ENCODE results near the gene TMEM132C. TPM values are rescaled to one million over a fixed set of nuclear protein-coding genes. Genes with fewer than 3 reads are reported as not detected.
"Not testable (repeated sequence)": the region's sequence is repeated elsewhere in the genome, so short reads cannot be mapped to it uniquely, and the experiment has no call there.

Gene TMEM132C
- total RNA-seq, 2 experiments from 2014 or later: not detected

DNA sequence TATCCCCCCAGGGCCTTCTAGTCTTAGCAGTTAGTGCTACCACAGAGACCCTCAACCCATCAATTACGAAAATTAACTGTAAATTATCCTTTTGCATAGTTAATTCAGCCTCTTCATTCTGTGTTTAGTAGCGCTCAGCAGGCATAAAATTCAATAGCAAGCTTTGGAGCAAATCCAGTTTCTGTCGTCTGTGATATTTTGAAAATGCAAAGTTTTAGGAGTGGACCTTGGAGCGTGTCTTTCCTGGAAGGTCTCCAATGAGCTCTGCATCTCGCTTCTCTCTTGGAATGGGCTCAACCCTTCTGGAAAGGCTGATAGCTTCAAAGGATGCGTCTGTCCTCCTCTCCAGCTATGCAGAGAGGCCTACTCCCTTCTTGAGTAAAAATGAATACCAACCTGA is 333.9 kb downstream of the TMEM132C start:
- ChIA-PET CTCF (no interaction called here), POLR2A (no interaction called here)

DNA sequence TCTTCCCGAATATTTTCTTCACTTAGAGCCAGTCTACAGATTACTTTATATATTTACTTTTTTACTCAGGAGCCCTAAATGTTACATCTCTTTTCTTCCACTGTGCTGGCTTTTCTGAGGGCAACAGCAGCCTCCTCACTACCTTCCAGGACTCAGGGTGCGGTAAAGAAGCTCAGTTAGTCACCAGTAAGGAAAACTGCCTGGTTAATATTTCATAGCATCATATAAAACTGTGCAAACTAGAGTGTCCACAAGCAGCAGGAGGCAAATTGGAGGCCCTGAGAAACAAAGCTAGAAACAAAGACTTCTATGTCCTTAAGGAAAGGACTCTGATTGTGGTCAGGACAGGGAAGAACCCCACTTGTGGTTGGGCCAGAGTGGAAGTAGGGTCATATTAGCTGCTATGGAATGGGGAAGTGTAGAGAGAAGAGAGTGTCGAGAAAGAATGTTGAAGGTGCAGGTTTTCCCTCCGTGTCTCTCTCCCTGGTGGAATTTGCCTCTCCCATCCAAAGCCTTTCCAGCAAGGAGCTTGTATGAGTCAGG is 336.7 kb downstream of the TMEM132C start:
- ChIA-PET CTCF (no interaction called here), POLR2A (no interaction called here)

DNA sequence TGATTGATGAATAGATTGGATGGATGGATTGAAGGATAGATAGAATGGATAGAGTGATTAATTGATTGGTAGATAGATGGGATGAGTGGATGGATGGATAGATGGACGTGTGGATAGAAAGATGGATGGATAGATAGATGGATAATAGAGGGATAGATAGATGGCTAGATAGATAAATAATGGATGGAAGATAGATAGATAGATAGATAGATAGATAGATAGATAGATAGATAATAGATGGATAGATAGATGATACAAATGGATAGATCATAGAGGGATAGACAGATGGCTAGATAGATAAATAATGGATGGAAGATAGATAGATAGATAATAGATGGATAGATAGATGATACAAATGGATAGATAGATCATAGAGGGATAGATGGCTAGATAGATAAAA is 337.2 kb downstream of the TMEM132C start:
- CTCF ChIA-PET, POLR2A ChIA-PET: not testable (repeated sequence)

DNA sequence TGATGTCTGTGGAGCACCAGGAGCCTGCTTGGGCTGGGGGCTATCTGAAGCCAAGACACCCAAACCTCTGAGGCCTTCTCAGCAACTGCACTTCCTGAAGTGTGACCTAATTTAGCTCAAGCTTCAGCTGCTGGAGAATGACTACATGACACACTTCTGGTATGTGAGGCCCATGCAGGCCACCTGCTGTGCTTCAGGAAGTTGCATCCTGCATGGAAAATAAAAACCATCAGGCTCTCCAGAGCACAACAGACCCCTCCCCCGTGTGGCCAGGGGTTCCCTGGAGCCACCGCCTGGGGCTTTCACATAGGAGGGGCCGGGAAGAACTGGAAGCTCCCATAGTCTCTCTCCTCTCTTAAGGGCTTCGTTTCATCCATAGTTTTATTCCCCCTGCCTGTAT is 339.1 kb downstream of the TMEM132C start:
- CTCF ChIA-PET: no interaction called here
- POLR2A ChIA-PET: no interaction called here

DNA sequence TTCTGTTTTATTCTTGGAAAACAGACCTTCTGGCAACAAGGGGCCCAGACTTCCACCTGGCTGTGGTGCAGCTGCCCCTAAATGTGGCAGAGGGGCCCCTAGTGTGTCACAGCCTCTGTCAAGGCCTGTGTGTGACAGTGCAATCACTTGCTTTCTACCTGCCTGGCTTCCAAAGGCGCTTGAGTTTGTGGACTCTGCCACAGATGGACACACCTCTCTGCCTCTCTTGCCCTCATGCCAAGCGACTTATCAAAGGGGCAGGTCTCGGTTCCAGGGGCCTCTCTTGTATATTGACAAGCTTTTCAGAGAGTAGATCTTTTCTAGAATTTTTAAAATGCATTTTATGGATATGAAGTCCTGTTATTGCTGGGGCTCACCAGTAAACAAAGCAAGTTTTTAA is 339.6 kb downstream of the TMEM132C start:
- POLR2A ChIA-PET: no interaction called here
- CTCF ChIA-PET: no interaction called here

DNA sequence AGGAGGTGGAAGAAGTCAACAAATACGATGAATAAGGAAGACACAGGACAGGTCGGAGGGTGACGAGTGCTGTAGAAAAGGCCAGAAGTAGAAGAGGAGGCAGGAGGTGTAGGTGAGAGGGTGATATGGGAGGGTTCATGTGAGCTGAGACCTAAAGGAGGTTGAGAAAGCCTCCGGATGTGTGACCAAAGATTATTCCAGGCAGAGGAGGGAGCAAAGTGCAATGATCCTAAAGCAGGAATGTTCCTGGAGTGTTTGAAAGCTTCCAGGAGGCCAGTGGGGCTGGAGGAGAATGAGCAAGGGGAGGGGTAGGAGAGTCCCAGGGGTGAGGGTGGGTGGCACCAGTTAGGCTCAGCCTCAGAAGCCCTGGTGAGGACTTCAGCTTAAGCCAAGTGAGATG is 340.0 kb downstream of the TMEM132C start:
- ChIA-PET CTCF (no interaction called here), POLR2A (no interaction called here)

DNA sequence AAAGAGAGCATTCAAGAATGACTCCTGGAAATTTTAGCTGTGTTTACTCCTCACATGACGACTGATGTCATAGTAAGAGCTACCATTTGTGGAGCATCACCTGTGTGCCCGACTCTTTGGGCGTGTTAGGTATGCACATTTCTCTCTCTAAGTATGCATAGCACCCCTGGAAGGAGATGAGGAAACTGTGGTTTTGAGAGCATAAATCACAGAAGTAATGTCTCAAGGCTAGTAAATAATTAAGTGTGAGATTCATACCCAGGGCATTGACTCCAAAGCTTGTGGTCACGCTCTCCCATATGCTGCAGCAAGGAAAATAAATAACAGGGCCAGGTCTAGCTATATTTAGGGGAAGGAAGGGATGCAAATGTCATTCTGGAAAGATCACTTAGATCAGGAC is 340.7 kb downstream of the TMEM132C start:
- POLR2A ChIA-PET: no interaction called here
- CTCF ChIA-PET: no interaction called here

DNA sequence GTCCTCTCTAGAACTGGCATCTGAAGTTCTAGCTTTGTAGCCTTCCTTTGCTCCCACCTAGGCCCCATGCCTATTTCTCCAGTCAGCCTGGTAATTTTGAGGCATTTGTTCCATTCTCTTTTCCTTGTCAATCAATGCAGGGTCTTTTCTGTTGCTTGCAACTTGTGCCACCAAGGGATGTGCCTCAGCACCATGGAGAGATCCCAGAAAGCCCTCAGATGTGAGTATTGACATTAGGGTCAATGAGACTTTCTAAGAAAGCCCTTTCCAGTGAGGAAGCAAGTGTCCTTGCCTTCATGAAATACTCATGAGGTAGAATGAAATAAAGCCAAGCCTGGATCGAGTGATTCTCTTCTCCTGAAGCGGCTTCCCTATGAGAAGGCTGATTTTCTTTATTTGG is 342.9 kb downstream of the TMEM132C start:
- CTCF ChIA-PET: no interaction called here
- POLR2A ChIA-PET: no interaction called here

DNA sequence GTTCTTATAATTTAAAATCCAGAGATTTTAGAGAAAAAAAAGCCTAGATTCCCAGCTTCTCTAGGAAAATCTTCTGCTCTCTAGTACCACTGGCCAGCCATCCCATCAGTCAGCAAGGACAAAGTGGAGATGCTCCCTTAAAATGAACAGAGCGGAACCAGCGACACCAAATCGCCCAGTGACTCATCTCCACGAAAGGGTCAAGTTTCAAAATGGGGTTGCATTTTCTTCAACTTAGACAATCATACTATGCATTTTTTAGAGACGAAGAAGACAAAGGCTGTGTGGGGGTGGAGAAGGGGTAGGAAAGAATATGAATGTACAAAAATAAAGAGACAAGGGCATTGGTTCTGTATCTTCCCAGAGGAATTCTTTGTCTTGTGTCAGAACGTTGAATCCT is 344.8 kb downstream of the TMEM132C start:
- ChIA-PET POLR2A (no interaction called here), CTCF (no interaction called here)

DNA sequence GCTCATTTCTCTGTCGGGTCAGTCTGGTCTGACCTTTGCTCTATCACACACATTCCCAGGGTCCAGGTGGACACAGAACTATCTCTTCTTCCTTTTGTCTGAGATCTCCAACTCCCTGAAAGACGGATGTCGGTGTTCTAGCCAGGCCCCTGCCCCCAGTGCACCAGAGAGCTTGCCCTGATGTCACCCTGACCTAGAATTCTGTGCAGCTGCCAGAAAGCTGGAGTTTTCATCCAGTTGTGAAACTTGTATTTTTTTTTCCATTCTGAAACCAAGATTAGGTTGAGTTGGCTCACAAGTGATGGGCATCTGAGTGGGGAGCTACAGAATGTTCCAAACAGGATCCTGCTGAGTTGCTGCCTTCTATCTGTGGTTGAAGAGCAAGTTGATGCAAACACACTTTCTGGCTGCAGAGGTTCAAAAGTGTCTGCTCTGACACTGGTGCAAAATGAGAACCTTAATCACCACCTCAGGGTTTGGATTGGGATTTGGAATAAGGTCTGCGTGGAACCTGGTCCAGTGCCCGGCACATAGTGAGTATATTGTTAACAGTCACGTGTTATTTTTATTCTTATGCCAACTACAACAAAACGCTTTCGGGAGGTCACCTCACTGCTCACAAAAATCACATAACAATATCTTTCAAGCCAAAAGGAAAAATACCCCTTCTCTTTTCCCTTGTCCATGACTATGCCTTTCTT is 345.3 kb downstream of the TMEM132C start:
- POLR2A ChIA-PET: no interaction called here
- CTCF ChIA-PET: no interaction called here

DNA sequence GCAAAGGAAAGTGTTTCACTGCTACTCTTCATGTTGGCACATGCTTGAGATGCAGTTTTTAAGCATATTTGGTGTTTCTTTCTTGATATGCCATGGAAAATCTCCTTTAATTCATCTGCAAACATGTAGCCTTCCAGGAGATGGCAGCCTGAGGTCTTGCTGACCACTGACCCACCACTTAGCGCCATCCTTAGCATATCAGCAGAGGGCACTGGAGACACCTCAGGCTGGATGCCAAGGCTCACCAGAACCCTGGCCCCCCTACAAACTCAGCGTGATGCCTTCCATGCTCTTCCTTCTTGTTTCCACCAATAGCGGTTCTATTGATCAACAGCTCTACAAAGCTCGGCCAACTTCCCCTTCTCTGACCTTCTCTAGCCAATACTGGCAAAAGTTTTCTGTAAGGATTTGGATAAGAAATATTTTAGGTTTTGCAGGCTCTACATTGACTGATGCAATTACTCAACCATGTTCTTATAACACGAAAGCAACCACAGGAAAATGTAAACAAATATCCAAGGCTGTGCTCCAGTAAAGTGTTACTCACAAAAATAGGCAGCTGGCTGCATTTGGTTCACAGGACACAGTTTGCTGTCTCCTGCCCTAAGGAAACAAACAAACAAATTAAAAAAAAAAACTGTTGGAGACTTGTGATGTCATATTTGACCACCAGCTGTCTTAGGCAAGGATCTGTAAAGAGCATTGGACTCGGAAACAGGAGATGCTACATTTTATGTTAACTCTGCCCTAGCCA is 347.0 kb downstream of the TMEM132C start:
- ChIA-PET CTCF (no interaction called here), POLR2A (no interaction called here)

DNA sequence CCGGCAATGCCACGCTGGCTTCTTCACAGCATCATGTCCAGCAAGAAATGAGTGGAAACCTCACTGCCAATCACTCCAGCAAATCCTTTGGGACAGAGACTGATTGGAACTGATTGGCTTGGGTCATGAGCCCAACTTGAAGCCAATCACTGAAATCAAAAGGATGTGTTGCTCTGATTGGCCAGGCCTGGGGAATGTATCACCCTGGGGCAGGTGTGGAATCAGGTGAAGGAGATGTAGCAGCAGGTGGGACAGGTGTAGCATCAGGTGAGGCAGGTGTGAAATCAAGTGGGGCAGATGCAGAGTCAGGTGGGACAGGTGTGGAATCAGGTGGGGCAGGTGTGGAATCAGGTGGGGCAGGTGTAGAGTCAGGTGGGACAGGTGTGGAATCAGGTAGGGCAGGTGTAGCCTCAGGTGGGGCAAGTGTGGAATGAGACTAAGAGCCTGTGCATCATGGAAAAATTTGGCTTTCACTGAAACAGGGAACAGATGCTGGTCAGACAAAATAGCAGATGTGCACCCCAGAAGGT is 350.4 kb downstream of the TMEM132C start:
- ChIA-PET CTCF (no interaction called here), POLR2A (no interaction called here)

DNA sequence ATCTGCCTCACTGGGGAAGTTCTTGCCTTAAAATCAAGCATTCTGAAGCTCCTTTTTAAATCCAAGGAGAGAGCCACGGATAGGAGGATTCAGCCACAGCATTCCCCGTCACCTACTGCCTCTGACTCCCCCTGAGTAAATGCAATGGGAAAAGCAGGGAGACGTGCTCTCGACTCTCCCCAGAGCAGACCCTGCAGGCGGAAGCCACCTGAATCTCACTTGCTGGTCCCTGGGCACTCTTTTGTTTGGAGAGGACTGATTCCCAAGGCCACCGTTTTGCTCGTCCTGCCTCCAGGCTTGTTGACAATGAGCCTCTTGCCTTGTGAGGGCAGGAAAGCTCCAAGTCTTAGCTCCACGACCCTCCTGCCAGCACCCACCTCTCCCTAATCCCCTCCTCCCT is 352.3 kb downstream of the TMEM132C start:
- CTCF ChIA-PET: no interaction called here

DNA sequence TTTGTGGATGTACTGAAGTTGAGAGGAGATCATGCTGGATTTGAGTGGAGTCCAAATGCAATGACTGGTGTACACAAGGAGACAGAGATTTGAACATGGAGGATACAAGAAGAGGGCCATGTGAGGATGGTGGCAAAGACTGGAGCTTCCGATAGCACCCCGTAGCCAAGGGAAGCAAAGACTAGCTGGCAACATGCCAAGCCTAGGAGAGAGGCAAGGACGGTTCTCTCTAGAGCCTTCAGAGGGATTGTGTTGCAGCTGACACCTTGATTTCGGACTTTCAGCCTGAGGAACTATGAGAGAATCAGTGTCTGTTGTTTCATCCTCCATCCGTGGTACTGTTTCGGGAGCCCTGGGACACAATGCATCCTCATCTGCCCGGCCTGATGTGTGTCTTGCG is 354.3 kb downstream of the TMEM132C start:
- ChIA-PET POLR2A (no interaction called here), CTCF (no interaction called here)

More for the DNA sequence above, 352.3 kb downstream of the TMEM132C start:
- POLR2A ChIA-PET: no interaction called here

DNA sequence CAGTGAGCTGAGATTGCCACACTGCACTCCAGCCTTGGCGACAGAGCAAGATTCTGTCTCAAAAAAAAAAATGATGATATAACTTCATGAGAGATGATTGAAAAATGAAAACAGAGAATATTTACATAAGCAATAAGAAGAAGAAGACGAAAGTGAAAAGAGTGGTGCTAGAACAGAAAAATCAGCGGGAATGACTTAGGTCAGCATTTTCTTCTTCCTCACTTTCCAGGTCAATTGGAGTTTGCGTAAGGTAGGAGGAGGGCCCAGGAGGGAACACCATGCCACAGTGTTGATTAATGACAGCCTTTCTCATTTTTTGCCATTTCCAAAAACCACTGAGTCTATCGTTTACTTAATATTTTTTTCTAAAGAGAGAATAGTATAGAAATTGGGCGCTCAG is 356.8 kb downstream of the TMEM132C start:
- ChIA-PET CTCF (no interaction called here), POLR2A (interaction anchor here (0.7 kb wide), 1 partner anchor 88 kb away, joined by 3 read pairs; no protein-coding TSS in a partner anchor)

DNA sequence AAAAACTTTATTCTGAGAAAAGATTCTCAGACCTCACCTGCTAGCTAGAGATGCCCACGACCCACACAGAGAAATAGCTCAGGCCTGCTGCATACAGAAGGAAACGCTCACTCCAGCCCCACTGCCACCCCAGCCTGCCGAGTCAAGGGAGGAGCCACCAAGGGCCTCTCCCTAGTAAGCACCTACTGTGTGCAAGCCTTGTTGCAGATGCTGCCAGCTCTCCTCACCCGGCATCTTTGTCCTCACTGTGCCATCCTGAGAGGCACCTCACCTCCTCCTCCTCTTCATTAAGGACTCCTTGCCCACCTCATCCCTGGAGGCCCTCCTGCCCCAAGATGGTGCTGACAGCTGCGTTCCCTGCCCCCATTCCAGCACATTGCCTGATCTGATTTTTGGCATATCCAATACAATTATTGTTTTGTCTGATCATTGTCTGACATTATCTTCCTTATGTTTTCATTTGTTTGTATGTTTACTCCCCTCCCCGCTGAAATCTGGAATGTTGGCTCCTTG is 359.9 kb downstream of the TMEM132C start:
- POLR2A ChIA-PET: no interaction called here

DNA sequence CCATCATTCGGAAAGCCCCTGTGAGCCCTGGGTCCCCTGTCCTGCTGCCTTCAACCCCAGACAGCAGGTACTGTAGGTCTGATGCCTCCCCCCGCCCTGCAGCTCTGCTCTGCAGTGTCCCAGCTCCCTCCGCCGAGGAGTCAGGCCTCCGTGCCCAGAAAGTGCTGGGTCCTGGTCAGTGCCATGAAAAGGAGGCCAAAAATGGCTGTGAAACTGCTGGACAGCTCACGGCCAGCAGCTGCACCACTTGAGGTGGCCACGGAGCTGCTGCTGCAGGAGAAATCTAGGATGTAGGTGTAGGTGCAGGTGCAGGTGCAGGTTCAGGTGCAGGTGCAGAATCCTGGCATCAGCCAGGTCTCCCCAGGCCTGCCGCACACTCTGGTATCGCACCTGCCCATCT is 360.7 kb downstream of the TMEM132C start:
- ChIA-PET POLR2A (no interaction called here), CTCF (no interaction called here)

More for the DNA sequence above, 359.9 kb downstream of the TMEM132C start:
- CTCF ChIA-PET: no interaction called here

DNA sequence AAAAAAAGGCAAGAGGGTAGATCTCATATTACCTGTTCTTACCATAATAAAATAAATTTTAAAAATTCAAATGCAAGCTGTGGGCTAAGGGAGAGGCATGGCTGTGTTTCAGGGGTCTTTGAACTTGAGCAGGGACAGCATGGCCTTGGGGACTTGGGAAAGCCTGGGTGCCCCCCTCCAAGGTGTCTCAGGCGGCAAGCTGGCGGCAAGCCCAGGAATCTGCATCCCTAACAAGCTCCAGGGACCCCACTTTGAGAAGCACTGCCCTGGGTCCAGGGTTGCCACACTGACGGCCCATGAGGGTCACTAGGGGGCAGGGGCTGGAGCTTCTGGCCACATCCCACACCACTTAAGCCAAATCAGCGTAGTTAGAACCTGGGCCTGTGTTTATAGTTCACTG is 363.0 kb downstream of the TMEM132C start:
- CTCF ChIA-PET: no interaction called here

DNA sequence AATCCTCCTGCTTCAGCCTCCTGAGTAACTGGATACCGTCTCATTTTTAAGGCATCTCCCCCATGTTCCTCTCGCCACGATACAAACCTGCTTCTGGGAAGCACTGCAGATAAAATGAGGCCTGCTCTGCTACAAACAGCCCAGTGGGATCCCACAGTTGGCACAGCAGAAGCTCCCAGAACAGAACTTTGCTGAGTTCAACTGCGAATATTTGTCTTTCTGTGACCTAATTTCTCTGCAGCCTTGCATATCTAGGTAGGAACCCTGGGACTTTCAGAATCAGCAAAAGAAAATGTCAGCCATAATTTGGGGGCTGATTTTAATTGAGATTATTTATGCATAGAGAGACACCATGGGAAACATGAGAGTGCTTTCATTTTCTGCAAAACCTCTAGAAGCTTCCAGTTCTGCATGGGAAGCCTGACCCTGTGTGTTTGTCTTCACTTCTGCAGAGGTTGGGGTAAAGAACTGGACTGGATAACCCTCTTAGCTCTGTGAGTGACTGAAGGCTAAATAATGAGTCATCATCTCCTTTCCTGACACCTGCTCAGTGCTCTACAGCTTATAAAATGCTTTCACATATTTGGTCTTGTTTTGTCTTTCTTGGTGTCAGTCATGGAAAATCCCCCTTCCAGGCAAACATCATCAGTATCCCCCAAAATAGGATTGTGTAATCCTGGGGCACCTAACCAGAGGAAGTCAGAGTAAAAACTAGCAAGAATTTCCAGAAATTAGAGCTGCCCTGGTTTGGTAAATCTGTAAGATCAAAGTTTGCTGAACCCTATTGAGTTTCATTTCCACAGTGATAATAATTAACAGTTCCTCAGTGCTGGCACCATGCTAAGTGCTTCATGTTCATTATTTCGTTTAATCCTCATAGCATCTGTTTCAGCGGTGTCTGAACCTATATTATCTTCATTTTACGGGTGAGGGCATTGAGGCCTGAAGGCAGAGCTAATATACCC is 371.0 kb downstream of the TMEM132C start:
- POLR2A ChIA-PET: no interaction called here
- CTCF ChIA-PET: no interaction called here

More for the DNA sequence above, 363.0 kb downstream of the TMEM132C start:
- POLR2A ChIA-PET: no interaction called here

DNA sequence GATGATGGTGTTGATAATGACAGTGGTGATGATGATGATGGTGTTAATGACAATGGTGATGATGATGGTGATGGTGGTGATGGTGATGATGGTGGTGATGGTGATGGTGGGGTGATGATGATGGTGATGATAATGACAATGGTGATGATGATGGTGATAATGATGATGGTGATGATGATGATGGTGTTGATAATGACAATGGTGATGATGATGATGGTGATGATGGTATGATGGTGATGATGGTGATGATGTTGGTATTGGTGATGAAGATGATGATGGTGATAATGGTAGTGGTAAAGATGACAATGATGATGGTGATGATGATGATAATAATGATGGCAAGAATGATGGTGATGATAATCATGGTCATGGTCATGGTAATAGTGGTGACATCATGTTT is 372.1 kb downstream of the TMEM132C start:
- ChIA-PET CTCF (no interaction called here), POLR2A (no interaction called here)

All from activated CD8-positive, alpha-beta memory T cell treated with anti-CD3 and anti-CD28 coated beads for 36 hours (primary cell).